Left forelimb (tissue), 1 donor: ENCODE results near the gene PIMREG.

Experiments
- DNase-seq: peaks from one replicate; pipeline ENCODE4 v3.0.0-alpha.2; 2018; ENCODE audit warnings: low spot score

The PIMREG gene

GRCh38 chr17:6439951-6440350 is 4.3 kb upstream of the PIMREG start:
- DNase-seq, result no peak

- no peak for DNase-seq
These were observed 1.5 kb upstream of the PIMREG start for GRCh38 chr17:6442775-6443174.

GRCh38 chr17:6444571-6445335 is 498 bp downstream of the PIMREG start:
- no peak for DNase-seq

- no peak for DNase-seq
These were observed 2.4 kb downstream of the PIMREG start for GRCh38 chr17:6446516-6447100.

GRCh38 chr17:6448473-6448872 is 4.2 kb downstream of the PIMREG start:
- no peak for DNase-seq

- DNase-seq, result no peak
These were observed 5.1 kb downstream of the PIMREG start for GRCh38 chr17:6449307-6449706.

- DNase-seq, result no peak
These were observed 6.9 kb downstream of the PIMREG start for GRCh38 chr17:6450926-6451832.

GRCh38 chr17:6452471-6453266 is 8.4 kb downstream of the PIMREG start:
- no peak for DNase-seq

- no peak for DNase-seq
These were observed 9.2 kb downstream of the PIMREG start for GRCh38 chr17:6453279-6454024.

GRCh38 chr17:6454495-6455320 is 10.5 kb downstream of the PIMREG start:
- no peak for DNase-seq

- DNase-seq, result no peak
These were observed 11.1 kb downstream of the PIMREG start for GRCh38 chr17:6455321-6455705.

GRCh38 chr17:6456321-6456720 is 12.1 kb downstream of the PIMREG start:
- DNase-seq, result no peak

GRCh38 chr17:6456914-6457687 is 12.8 kb downstream of the PIMREG start:
- DNase-seq, result no peak

GRCh38 chr17:6457688-6458459 is 13.6 kb downstream of the PIMREG start:
- DNase-seq, result no peak

GRCh38 chr17:6458460-6458950 is 14.2 kb downstream of the PIMREG start:
- no peak for DNase-seq

GRCh38 chr17:6460531-6461161 is 16.4 kb downstream of the PIMREG start:
- DNase-seq, result no peak

- DNase-seq, result no peak
These were observed 17.0 kb downstream of the PIMREG start for GRCh38 chr17:6461246-6461645.
